Measurements from ENCODE around the gene KIFAP3. TPM values are rescaled to one million over a fixed set of nuclear protein-coding genes. Genes with fewer than 3 reads are reported as not detected.
A peak's percentile ranks its signal among the peaks of the same experiment; 100 is the strongest.
"Not testable (repeated sequence)": the region's sequence is repeated elsewhere in the genome, so short reads cannot be mapped to it uniquely, and the experiment has no call there.

Gene KIFAP3
- total and polyA plus RNA-seq, 7 donors: 14.4 to 36.7 (median 28.1) TPM

- Histone ChIP-seq H3K4me1 (no peaks in the 10 kb centered on the region), H3K27ac (no peak overlapping the region), H3K4me3 (no peak overlapping the region), H3K9me3 (peaks cover 0 to 4% (median 0%) of the 10 kb centered on the region in 4 donors), H3K36me3 (peaks cover 0 to 24% (median 0%) of the 10 kb centered on the region in 4 donors), H3K27me3 (no peaks in the 10 kb centered on the region)
- no peak for DNase-seq
- TF ChIP-seq POLR2AphosphoS5 (IDR thresholded peaks at IDR 0.05) (no peak), CTCF (IDR thresholded peaks at IDR 0.05) (no peak), EP300 (IDR thresholded peaks at IDR 0.05) (no peak), POLR2A (IDR thresholded peaks at IDR 0.05) (no peak)
- intact Hi-C loops (cut with DNase I): no loop called here
- WGBS, 2 donors: 92 to 98% methylated on average over 2 of the region's 2 CpGs
Measured at GRCh38 chr1:170020859-170021258, 53.6 kb downstream of the KIFAP3 start.

- Histone ChIP-seq H3K27me3 (no peaks in the 10 kb centered on the region), H3K36me3 (peaks cover 0 to 38% (median 0%) of the 10 kb centered on the region in 4 donors), H3K27ac (no peak overlapping the region), H3K4me1 (no peaks in the 10 kb centered on the region), H3K4me3 (no peak overlapping the region), H3K9me3 (peaks cover 0 to 4% (median 0%) of the 10 kb centered on the region in 4 donors)
- DNase-seq: no peak
- TF ChIP-seq POLR2AphosphoS5 (IDR thresholded peaks at IDR 0.05) (no peak), CTCF (IDR thresholded peaks at IDR 0.05) (no peak), POLR2A (IDR thresholded peaks at IDR 0.05) (no peak), EP300 (IDR thresholded peaks at IDR 0.05) (no peak)
- 22 to 86% methylated on average over 2 of the region's 2 CpGs for WGBS, 2 donors
- intact Hi-C loops (cut with DNase I): no loop called here
Measured at GRCh38 chr1:170017478-170017877, 57.0 kb downstream of the KIFAP3 start.

GRCh38 chr1:170012920-170013319 is 61.6 kb downstream of the KIFAP3 start:
- H3K27me3 ChIP-seq: no peaks in the 10 kb centered on the region
- H3K9me3 ChIP-seq: no peaks in the 10 kb centered on the region
- no peak for DNase-seq
- intact Hi-C loops (cut with DNase I): no loop called here
- no peak overlapping the region for H3K27ac ChIP-seq
- H3K36me3 ChIP-seq: peaks cover 0 to 29% (median 0%) of the 10 kb centered on the region in 4 donors
- 80 to 87% methylated on average over 5 of the region's 5 CpGs for WGBS, 2 donors
- H3K4me3 ChIP-seq: no peak overlapping the region
- H3K4me1 ChIP-seq: no peaks in the 10 kb centered on the region
- TF ChIP-seq CTCF (IDR thresholded peaks at IDR 0.05): no peak
- TF ChIP-seq POLR2AphosphoS5 (IDR thresholded peaks at IDR 0.05): no peak
- TF ChIP-seq POLR2A (IDR thresholded peaks at IDR 0.05): no peak
- TF ChIP-seq EP300 (IDR thresholded peaks at IDR 0.05): no peak

GRCh38 chr1:170010443-170010842 is 64.1 kb downstream of the KIFAP3 start:
- Histone ChIP-seq H3K36me3 (peaks cover 0 to 11% (median 0%) of the 10 kb centered on the region in 4 donors), H3K9me3 (no peaks in the 10 kb centered on the region), H3K4me3 (no peak overlapping the region), H3K27me3 (no peaks in the 10 kb centered on the region), H3K4me1 (no peaks in the 10 kb centered on the region), H3K27ac (no peak overlapping the region)
- intact Hi-C loops (cut with DNase I): no loop called here
- DNase-seq: no peak
- WGBS, 2 donors: 22 to 47% methylated on average over 1 of the region's 1 CpG
- TF ChIP-seq CTCF (IDR thresholded peaks at IDR 0.05): peak in 2 of 4 experiments; percentile 7 to 10
- no peak for TF ChIP-seq POLR2AphosphoS5 (IDR thresholded peaks at IDR 0.05)

- peaks cover 0 to 6% (median 0%) of the 10 kb centered on the region in 4 donors for H3K36me3 ChIP-seq
- no peak overlapping the region for H3K4me3 ChIP-seq
- no peak overlapping the region for H3K27ac ChIP-seq
- no peaks in the 10 kb centered on the region for H3K27me3 ChIP-seq
- no peaks in the 10 kb centered on the region for H3K9me3 ChIP-seq
- 89 to 96% methylated on average over 2 of the region's 2 CpGs for WGBS, 2 donors
- no peaks in the 10 kb centered on the region for H3K4me1 ChIP-seq
- no peak for TF ChIP-seq EP300 (IDR thresholded peaks at IDR 0.05)
- TF ChIP-seq POLR2AphosphoS5 (IDR thresholded peaks at IDR 0.05): no peak
- TF ChIP-seq POLR2A (IDR thresholded peaks at IDR 0.05): no peak
- no peak for TF ChIP-seq CTCF (IDR thresholded peaks at IDR 0.05)
- no peak for DNase-seq
- intact Hi-C loops (cut with DNase I): no loop called here
Measured at GRCh38 chr1:170009551-170009950, 64.9 kb downstream of the KIFAP3 start.

- H3K4me1 ChIP-seq; H3K4me3 ChIP-seq; H3K27me3 ChIP-seq; DNase-seq; H3K9me3 ChIP-seq; H3K27ac ChIP-seq; intact Hi-C loops (cut with DNase I); H3K36me3 ChIP-seq: not testable (repeated sequence)
- WGBS, 2 donors: 95 to 100% methylated on average over 2 of the region's 2 CpGs
Measured at GRCh38 chr1:170008745-170009144, 65.8 kb downstream of the KIFAP3 start.

- DNase-seq; H3K36me3 ChIP-seq; H3K27me3 ChIP-seq; intact Hi-C loops (cut with DNase I); H3K4me1 ChIP-seq; H3K9me3 ChIP-seq; H3K27ac ChIP-seq; H3K4me3 ChIP-seq: not testable (repeated sequence)
- WGBS, 2 donors: 81 to 88% methylated on average over 7 of the region's 7 CpGs
Measured at GRCh38 chr1:170003270-170003835, 71.1 kb downstream of the KIFAP3 start.
